ENCODE measurements around the gene BID.

The BID gene

DNA sequence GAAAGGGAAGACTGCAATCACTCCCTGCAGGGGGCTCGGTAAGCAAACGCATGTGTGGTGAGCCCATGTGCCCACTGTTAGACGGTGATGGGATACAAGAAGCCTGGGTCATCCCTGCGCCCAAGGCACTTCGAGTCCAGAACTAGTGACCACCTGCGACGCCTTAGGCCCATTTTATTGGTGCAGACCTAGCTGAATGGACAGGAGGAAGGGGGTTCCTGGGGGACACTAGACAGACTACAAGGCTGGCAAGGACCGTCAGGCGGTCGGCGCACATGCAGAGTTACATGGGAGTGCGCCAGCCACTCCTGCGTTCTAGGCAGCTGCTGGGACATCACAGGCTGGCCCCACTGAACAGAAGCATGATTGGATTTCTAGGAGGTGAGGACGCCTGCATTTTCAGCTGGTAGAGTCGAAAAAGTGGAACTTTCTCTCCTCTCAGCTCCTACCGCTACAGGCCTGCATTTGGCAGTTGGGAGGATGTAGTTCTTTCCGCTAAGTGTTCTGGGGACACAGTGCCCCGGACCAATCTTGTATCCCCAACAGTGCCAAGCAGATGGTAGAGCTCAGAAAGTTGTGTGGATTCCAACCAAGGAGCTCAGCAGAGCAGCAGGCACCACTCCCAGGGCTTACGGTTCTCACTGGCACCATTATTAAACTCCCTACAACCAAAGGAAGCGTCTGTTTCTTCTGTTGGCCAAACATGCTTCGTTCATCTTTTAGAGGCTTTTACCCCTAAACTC is 35.7 kb downstream of the BID start:
- no peak for DNase-seq (ENCODE audit: low spot score)

DNA sequence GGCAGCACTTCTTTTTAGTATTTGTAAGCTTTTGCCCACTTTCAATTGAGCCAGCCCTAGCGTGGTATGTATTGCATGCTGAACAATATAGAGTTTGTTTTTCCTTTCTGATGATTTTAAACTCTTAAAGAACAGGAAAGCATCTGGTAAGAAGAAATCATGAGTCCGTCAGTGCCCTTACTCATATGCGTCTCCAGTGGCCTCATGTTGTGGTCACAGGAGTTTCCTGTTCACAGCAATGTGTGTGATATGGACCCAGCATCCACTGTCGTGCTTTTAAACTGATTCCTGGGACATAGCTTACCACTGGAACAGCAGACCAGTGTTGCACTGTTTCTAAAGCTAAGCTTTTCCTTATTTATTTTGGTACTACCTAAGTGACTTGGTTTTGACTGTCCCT is 40.1 kb downstream of the BID start:
- no peak for DNase-seq (ENCODE audit: low spot score)

DNA sequence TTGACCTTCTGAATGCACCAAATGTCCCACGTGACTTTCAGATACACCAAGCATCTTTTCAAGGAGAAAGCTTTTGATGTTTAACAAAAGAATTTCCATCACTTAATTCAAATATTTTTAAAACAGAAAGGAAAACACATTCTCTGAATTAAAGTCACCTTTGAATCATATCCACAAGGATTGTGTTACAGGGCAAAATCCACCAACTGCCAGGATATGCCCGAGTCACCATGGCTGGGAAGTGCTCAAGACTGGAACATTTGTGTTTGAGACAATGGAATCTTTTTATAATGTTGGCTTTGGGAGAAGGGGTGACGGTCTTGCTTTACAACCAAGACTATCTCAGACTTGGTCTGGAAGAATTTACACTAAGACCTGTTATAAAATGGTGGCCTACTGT is 40.8 kb downstream of the BID start:
- DNase-seq (ENCODE audit: low spot score): no peak

DNA sequence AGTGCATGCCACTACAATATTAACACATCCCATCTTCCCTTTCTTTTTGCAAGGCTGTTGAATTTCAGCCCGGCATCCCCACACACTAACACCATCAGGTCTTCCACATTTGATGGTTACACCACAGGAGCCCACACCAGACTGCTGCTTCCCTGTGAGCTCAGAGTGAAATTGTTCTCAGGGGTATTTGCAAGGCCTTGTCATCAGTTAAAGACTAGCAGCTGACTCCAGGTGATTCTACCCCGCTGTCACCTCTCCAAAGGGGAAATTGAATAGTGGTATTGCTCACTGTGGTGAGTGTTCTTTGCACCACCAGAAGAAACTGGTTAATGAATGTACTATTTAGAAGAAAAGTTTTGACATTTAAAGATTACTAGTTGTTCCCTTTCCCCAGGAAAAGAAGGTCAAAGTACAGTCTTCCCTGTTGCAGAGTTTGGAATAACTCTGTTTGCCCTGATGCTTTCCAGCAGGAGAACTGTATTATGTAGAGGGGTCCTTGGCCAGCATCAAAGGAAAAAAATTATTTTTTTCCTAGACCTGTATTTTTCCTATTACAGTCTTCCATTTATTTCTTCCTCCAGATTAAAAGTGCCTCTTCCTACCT is 41.9 kb downstream of the BID start:
- no peak for DNase-seq (ENCODE audit: low spot score)

DNA sequence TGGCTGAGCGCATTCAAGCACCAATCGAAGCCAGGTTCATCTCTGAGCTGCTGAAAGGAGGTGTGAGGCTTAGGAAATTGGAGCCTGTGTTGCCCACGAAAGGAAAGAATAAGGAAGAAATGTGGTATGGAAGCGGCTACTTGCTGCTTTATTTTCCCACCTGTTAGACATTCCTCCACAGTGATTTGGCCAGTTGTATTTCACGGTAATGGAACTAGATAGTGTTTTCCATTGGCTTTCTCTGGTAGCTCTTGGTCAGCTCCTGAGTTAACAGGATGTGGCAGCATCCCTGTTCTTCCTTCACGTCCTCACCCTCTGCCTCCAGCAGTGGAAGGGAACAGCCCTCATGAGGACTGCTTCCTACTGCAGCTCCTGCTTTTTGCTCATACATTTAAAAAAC is 44.7 kb downstream of the BID start:
- no peak for DNase-seq (ENCODE audit: low spot score)

DNA sequence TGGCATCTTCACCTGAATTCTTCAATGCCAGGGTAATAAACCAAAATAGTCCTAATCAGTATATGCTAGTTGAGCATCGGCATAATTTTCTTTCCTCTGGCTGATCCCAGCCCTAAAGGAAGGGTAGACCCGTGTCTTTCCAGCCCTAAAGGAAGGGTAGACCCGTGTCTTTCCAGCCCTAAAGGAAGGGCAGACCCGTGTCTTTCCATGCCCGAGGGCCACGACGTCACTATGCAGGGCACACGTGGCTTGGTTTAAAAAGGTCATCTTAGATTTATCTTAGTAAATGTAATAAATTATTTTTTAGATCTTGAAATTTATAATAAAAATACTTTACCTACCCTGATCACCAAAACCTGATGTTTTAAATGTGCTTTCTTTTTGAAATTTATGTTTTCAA is 45.5 kb downstream of the BID start:
- DNase-seq (ENCODE audit: low spot score): no peak

DNA sequence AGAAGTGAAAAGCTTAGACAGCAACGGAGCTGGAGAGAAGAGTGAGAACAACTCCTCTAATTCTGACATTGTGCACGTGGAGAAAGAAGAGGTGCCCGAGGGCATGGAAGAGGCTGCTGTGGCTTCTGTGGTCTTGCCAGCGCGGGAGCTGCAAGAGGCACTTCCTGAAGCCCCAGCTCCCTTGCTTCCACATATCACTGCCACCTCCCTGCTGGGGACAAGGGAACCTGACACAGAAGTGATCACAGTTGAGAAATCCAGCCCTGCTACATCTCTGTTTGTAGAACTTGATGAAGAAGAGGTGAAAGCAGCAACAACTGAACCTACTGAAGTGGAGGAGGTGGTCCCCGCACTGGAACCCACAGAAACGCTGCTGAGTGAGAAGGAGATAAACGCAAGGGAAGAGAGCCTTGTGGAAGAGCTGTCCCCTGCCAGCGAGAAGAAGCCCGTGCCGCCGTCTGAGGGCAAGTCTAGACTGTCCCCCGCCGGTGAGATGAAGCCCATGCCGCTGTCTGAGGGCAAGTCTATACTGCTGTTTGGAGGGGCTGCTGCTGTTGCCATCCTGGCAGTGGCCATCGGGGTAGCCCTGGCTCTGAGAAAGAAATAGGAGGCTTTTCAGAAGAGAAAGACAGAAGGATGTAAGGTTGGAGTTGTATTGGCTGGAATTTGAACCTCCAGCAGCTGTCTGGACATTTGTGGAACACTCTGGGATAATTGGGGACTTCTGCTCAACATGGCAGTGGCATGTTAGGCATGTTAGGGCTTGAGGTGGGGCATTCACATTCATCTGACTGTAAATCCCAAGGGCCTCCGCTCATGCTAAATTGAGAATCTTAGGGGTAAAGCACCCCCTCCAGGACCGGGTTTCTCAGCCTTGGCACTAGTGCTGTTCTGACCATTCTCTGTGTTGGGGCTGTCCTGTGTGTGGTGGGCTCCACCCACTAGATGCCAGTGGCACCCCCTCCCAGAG is 47.1 kb downstream of the BID start:
- DNase-seq (ENCODE audit: low spot score): no peak

DNA sequence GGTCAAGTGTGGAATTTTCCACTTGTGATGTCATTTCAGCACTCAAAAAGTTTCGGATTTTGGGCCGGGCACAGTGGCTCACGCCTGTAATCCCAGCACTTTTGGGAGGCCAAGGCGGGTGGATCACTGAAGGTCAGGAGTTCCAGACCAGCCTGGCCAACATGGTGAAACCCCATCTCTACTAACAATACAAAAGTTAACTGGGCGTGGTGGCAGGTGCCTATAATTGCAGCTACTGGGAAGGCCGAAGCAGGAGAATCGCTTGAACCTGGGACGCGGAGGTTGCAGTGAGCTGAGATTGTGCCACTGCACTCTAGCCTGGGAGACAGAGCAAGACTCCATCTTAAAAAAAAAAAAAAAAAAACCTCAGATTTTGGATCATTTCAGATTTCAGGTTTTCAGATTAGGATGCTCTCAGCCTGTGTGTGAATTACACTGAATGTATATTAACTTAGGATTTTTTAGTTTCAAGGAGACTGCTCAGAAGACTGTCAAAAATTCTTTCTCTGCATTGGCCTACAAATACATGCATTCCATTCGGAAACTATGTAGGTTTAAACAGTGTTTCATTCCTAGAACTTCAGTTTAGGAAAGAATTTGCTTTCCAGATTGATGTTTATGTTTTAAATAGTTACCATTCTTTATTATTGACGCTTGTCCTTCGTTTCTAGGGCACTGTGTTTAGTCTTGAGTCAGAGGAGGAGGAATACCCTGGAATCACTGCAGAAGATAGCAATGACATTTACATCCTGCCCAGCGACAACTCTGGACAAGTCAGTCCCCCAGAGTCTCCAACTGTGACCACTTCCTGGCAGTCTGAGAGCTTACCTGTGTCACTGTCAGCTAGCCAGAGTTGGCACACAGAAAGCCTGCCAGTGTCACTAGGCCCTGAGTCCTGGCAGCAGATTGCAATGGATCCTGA is 48.0 kb downstream of the BID start:
- DNase-seq (ENCODE audit: low spot score): no peak

DNA sequence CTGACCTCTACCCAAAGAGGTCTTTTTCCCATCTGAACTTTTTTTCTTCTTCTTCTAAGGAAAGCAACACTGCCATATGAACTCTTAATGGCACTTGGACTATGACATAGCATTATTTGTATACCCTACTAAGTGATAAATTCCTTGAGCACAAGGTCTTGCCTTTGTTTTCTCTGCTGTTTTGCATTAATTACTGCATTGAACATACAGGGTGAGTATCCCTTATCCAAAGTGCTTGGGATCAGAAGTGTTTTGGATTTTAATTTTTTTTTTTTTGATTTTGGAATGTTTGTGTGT is 48.8 kb downstream of the BID start:
- DNase-seq (ENCODE audit: low spot score): no peak

DNA sequence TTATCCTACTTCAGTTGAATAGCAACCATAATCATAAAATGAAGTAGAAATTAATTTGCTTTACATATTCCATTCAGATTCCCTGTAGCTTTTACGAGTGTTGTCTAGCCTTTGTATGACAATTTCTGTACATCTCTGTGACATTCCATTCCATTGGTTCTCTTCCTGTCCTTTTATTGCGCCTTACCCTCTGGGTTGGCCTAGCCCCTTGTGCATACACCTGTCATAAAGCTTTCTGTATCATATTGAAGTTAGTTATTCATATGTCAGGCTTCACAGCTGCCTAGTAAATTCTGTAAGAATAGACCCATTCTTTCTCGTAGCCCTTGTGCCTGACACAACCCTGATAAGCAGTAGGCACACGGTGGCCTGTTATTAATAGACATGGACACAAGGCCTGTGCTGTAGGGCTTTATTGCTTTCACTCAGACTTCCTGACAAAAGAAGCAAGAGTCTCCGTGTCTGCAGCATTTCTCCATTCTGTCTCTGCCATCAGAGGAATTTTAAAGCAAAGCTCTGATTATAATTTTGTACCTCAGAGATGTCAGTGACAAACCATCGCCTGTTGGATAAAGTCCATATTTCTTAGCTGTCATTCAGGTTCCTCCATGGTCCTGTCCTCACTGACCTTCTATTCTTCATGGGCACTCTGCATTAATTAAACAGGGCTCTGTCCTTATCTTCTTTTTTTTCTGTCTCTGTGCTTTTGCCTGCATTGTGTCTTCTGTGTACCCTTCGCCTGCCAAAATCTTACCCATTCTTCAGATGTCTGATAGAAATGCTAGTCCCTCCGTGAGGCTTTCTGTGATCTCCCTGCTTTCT is 49.4 kb downstream of the BID start:
- no peak for DNase-seq (ENCODE audit: low spot score)

DNA sequence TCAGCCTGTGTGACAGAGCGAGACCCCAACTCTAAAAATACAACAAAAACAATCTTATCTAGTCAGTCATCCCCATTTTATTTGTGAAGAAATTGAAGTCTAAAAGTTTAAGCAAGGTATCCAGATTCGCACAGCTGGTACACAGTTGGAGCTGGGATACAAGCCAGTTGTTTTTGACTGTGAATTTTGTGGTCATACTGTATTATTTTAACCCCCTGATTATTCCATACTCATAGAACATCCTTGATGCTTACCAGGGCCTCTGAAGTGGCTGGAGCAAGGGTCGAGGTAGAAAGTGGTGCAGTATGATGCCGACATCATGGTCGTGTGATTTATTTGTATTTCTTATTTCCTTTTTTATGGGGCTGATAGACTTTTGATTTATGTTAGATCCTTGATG is 50.0 kb downstream of the BID start:
- DNase-seq (ENCODE audit: low spot score): no peak

DNA sequence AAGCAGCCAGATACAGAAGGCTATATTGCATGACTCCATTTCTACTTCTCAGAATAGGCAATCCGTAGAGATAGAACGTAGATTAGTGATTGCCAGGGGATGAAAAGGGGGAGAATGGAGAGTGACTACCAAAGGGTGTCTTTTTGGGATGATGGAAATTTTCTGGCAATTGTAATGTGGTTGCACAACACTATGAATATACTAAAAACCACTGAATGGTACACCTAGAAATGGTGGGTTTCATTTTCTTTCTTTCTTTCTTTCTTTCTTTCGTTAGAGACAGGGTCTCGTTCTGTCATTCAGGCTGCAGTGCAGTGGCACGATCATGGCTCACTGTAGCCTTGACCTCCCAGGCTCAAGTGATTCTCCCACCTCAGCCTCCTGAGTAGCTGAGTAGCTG is 54.4 kb downstream of the BID start:
- no peak for DNase-seq (ENCODE audit: low spot score)

DNA sequence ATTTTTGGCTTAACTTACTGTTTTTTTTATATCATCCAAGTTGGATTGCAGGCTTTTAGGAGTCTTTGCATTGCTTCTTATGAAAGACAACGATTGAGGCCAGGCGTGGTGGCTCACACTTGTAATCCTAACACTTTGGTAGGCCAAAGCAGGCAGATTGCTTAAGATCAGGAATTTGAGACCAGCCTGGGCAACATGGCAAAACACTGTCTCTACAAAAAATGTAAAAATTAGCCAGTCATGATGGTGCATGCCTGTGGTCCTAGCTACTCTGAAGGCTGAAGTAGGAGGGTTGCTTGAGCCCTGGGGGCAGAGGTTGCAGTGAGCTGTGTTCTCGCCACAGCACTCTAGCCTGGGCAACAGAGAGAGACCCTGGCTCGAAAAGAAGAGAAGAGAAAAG is 56.6 kb downstream of the BID start:
- DNase-seq (ENCODE audit: low spot score): no peak

DNA sequence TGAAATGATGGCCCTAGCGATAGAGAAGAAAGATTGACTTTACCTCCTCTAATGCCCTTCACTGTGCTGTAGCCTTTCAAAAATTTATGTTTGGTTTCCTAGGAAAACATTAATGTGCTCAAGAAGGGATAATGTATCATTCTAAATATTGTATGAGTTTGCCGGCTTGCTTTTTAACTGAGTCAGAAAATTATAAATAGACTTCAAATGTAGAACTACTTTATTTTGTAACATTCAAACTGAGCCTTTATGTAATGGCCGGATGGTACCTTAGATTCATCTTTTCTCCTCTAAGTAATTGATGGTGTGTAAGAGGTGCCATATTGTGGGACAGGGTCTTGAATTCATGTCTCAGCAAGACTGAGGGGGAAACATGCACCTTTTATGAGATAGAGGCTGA is 57.7 kb downstream of the BID start:
- DNase-seq (ENCODE audit: low spot score): no peak

DNA sequence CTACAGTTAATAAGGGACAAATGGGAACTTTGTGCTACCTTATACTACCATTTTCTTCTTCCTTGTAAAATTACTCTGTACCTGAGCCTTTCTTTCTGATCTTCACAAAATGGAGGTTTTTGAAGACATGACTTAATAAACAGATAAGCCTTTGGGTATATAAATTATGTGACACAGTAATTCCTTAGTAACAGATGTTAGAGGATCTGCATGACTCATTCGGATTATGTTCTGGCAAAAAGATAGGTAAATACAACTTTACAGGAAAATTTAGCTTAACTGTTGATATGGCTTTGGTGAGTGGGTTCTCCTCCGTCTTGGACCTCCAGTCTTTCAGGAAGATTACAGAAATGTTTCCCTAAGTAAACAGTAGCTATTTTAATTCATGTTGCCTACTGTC is 61.8 kb downstream of the BID start:
- DNase-seq (ENCODE audit: low spot score): no peak

DNA sequence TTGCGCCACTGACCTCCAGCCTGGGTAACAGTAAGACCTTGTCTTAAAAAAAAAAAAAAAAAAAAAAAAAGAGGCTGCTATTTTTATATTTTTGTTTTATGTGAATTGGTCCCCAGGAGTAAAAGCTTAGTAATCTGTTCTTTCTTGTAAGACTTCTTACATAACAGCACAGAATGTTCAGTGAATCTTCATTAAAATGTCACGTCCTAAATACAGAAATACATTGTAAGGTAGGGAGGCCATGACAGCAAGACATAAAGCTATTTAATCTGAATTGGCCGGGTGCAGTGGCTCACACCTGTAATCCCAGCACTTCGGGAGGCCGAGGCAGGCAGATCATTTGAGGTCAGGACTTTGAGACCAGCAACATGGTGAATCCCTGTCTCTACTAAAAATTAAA is 64.2 kb downstream of the BID start:
- no peak for DNase-seq (ENCODE audit: low spot score)

DNA sequence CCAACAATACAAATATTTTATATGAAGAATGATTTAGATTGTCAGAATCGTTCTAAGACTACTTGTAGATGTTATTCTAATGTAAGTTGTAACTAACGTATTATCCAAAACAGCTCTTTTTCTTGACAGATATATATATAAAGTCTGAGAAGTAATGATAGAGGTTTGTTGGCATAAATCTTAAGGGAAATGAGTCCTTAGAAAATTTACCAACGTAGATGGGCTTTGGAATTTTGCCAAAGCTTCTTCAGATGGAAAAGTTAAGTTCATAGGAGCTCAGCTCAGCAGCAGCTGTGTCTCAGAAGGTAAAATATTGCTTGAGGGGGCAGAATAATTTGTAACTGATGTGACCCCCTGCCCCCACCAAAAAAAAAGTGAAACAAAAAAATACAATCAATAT is 66.7 kb downstream of the BID start:
- no peak for DNase-seq (ENCODE audit: low spot score)

DNA sequence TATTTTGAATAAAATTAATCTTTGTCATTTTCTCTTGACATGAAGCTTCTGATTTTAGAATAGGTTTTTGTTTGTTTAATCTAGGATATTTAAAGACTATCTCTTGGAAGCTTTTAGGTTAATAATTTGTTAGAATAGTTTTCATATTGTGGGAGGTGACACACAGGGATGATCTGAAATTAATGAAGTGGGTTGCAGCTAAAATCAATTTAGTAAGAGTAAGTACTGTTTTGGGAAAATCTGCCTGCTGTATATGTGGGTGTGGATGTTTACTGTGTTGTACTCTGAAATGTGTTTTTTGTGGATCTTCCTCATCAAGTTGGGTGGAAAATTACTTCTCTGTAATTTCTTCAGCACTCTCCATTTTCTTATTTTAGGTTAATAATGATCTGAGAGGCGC is 67.3 kb downstream of the BID start:
- DNase-seq (ENCODE audit: low spot score): no peak

DNA sequence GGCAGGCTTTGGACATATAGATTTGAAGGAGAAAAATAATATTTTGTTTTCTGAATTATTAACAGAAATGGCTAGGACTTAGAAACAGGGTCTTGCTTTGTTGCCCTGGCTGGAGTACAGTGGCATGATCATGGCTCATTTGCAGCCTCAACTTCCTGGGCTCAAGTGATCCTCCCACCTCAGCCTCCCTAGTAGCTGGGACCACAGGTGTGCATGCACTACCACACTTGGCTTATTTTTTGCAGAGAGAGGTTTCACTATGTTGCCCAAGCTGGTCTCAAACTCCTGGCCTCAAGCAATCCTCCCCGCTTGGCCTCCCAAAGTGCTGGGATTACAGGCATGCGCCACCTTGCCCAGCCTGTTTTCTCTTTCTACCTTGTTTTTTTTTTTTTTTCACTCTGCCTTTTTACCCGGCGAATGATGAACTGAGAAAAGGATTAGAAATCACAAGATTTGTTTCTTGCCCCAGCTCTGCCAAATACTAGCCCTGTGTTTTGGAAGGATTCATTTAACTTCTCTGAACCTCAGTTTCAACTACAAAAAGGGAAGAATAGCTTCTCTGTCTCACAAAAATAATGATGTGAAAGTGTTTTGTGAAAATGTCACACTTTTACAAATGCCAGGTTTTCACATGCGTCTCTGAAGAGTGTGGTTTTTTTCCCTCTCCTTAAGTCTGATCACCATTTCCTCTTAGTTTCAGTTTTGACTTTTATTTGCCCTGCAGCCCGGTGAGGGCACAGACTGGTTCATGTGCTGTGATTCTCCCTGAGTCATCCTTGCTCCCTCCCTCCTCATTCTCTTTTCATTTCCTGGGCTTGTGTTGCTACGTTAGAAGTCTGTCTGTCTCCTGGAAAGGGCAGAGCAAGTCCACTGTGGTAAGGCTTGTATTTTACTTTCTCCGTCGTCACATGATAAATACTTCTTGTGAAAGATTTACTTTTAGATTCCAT is 68.0 kb downstream of the BID start:
- DNase-seq (ENCODE audit: low spot score): peak; percentile 23

DNA sequence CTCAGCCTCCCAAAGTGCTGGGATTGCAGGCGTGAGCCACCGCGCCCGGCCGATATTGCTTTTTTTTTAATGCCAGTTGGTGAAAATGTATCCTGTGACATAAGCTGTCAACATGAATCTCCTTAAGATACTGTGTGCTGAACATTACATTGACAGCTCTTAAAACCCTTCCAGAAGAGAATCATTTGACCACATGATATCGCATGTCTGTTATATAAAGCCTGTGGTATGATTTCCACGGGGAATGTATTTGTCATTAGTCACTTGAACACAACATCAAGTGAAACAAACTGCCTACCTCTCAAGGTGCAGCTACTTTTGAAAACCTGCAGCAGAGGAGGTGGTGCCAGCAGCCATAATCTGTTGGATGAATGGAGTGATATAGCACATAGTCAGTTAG is 68.7 kb downstream of the BID start:
- DNase-seq (ENCODE audit: low spot score): no peak
